ACC112 (cell line): ENCODE data around the gene CALML3.
A peak's percentile ranks its signal among the peaks of the same experiment; 100 is the strongest.

Experiments used
- H2AFZ ChIP-seq: fragments of 200-600 bp; sonication (generic); one replicate; pipeline ENCODE4 v1.6.0; 2017; ENCODE audit warnings: antibody characterized with exemption, low read length; ENCODE audit not compliant: unreplicated experiment
- H3K27ac ChIP-seq: fragments of 200-600 bp; sonication (generic); 2 replicates; pipeline ENCODE4 v1.5.1; 2014; ENCODE audit warnings: low read depth, mild to moderate bottlenecking, antibody characterized with exemption, low read length, moderate library complexity
- H3K27me3 ChIP-seq: fragments of 200-600 bp; sonication (generic); 2 replicates; pipeline ENCODE4 v1.6.1; 2014; ENCODE audit warnings: mild to moderate bottlenecking, antibody characterized with exemption, low read length, moderate library complexity, mixed read lengths; ENCODE audit not compliant: insufficient read depth
- H3K36me3 ChIP-seq: fragments of 200-600 bp; sonication (generic); 2 replicates; pipeline ENCODE4 v1.6.1; 2016; ENCODE audit warnings: mild to moderate bottlenecking, antibody characterized with exemption, low read length, moderate library complexity, mixed read lengths; ENCODE audit not compliant: insufficient read depth
- H3K4me1 ChIP-seq: fragments of 200-600 bp; sonication (generic); one replicate; pipeline ENCODE4 v1.6.1; 2016; ENCODE audit warnings: low read length, mixed read lengths; ENCODE audit not compliant: insufficient read depth, unreplicated experiment, control insufficient read depth
- H3K4me3 ChIP-seq: fragments of 200-600 bp; sonication (generic); 2 replicates; pipeline ENCODE4 v1.5.1; 2014; ENCODE audit warnings: mild to moderate bottlenecking, low read depth, low read length
- H3K79me2 ChIP-seq: fragments of 200-600 bp; sonication (generic); one replicate; pipeline ENCODE4 v1.6.0; 2016; ENCODE audit warnings: low read length; ENCODE audit not compliant: control insufficient read depth, unreplicated experiment, insufficient read depth

Gene CALML3

DNA sequence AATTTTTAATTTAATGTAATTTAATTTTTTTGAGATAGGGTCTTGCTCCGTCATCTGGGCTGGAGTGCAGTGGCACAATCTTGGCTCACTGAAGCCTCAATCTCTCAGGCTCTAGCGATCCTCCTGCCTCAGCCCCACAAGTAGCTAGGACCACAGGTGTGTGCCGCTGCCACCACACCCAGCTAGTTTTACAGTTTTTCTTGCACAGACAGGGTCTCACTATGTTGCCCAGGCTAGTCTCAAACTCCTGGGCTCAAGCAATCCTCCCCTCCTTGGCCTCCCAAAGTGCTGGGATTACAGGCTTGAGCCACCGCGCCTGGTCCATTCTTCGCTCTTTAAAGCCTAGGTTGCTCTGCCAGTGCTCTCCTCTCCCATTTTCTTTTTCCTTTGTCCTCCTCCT lies 12.9 kb downstream of the CALML3 start:
- Histone ChIP-seq H3K27ac (no peak overlapping the region), H3K36me3 (no peaks in the 10 kb centered on the region; the same call in 1 of the 2 replicates), H3K4me3 (no peak overlapping the region), H3K79me2 (no peaks in the 10 kb centered on the region), H2AFZ (no peak overlapping the region), H3K4me1 (peaks cover 6% of the 10 kb centered on the region), H3K27me3 (no peaks in the 10 kb centered on the region)

DNA sequence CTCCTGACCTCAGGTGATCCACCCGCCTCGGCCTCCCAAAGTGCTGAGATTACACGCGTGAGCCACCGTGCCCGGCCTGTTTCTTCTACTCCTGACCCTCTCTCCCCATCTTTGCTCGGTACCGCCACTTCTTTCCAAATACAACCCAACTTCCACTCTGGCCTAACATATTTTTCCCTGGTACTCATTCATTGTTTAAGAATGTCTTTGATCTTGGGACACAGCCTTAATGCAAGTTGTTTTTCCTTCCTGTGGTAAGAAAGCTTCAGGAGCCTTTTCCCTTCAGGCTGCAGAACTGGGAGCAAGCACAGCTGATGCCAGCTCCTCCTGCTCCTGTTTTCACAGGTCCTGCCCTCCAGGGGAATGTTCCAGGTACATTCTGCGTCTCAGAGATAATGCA lies 13.7 kb downstream of the CALML3 start:
- no peaks in the 10 kb centered on the region for H3K79me2 ChIP-seq
- H3K4me1 ChIP-seq, result peaks cover 6% of the 10 kb centered on the region
- H3K36me3 ChIP-seq, result no peaks in the 10 kb centered on the region; the same call in 1 of the 2 replicates
- H3K27ac ChIP-seq, result no peak overlapping the region
- no peaks in the 10 kb centered on the region for H3K27me3 ChIP-seq
- no peak overlapping the region for H2AFZ ChIP-seq
- no peak overlapping the region for H3K4me3 ChIP-seq

DNA sequence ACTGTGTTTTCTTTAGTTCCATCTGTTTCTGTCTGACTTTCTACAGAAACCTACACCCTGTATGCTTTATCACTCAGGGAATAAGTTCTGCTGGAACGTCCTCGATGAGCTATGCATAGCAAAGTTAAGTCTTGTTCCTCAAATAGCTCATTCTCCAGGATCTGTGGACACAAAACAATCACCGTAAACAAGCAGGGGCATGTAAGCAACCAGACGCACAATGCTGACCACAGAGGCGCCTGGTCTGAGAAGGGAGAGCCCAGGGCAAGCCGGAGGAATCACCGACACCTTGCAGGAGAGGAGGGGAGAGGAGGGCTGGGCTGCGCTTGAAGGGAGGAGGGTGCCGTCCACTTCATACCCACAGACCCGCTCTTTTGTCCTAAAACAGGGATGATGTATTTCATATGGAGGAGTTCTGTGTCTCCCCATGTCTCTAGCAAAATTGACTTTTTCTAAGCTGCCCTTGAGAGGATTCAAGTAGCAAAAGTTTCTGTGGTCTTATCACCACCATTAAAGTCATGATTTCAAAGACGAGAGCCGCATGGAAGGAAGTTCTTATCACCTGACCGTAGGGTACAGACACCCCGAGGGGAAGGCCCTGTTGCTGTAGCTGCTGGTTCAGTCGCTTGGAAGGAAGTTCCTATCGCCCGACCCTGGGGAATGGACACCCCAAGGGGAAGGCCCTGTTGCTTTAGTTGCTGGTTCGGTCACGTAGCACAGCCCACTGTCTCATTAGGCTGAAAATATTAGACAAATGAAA lies 14.3 kb downstream of the CALML3 start:
- Histone ChIP-seq H3K4me3 (no peak overlapping the region), H3K27ac (no peak overlapping the region), H3K36me3 (no peaks in the 10 kb centered on the region; the same call in 1 of the 2 replicates), H3K4me1 (peaks cover 6% of the 10 kb centered on the region), H3K27me3 (no peaks in the 10 kb centered on the region), H2AFZ (no peak overlapping the region), H3K79me2 (no peaks in the 10 kb centered on the region)

DNA sequence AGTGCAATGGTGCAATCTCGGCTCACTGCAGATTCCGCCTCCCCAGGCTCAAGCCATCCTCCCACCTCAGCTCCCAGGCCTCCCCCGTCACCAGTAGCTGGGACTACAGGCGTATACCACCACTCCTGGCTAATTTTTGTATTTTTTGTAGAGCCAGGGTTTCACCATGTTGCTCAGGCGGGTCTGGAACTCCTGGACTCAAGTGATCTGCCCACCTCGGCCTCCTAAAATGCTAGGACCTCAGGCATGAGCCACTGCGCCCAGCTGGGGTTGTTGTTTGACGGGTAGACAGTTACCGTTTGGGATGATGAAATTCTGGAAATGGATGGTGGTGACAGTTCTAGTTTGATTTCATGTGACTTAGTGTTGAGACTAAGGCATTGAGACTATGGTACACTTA lies 15.3 kb downstream of the CALML3 start:
- H2AFZ ChIP-seq, result no peak overlapping the region
- no peaks in the 10 kb centered on the region for H3K79me2 ChIP-seq
- H3K36me3 ChIP-seq, result no peaks in the 10 kb centered on the region; the same call in 1 of the 2 replicates
- H3K27ac ChIP-seq, result no peak overlapping the region
- no peaks in the 10 kb centered on the region for H3K27me3 ChIP-seq
- no peak overlapping the region for H3K4me3 ChIP-seq
- H3K4me1 ChIP-seq, result peaks cover 1% of the 10 kb centered on the region

DNA sequence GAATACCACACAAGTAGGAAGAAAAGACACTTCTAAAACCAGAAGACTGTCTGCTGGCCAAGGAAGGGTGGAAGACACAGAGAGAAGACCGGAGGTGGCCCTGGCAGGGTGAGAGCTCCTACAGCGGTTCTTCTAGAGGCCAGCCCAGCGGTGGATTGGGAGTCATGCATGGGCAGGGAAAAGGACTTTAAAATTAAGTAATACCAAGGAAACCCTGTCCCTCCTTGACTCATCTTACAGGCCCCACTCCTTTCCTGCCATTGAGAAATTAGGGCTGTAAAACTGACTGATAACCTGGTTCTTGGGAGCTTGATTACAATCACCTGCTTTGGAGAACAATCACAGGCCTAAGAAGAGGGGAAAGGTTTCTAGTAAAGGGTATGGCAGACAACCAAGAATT lies 16.1 kb downstream of the CALML3 start:
- H3K27me3 ChIP-seq, result no peaks in the 10 kb centered on the region
- no peak overlapping the region for H2AFZ ChIP-seq
- peaks cover 7% of the 10 kb centered on the region for H3K4me1 ChIP-seq
- no peaks in the 10 kb centered on the region for H3K79me2 ChIP-seq
- no peak overlapping the region for H3K4me3 ChIP-seq
- H3K36me3 ChIP-seq, result no peaks in the 10 kb centered on the region; the same call in 1 of the 2 replicates
- H3K27ac ChIP-seq, result no peak overlapping the region

DNA sequence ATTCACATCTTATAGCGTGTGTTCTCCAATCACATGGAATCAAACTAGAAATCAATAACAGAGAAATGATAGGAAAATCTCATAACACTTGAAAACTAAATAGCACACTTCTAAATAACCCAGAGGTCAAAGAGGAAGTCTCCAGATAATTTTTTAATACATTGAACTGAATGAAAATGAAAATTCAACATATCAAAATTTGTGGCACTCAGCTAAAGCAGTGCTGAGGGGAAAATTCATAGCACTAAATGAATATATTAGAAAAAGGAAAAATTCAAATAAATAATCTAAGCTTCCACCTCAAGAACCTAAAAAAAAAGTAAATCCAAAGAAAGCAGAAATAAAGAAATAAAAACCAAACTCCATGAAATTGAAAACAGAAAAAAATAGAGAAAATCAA lies 17.3 kb downstream of the CALML3 start:
- Histone ChIP-seq H3K4me1 (peaks cover 19% of the 10 kb centered on the region), H3K36me3 (no peaks in the 10 kb centered on the region; the same call in 1 of the 2 replicates), H3K4me3 (no peak overlapping the region), H3K27ac (no peak overlapping the region), H2AFZ (no peak overlapping the region), H3K27me3 (no peaks in the 10 kb centered on the region), H3K79me2 (no peaks in the 10 kb centered on the region)

DNA sequence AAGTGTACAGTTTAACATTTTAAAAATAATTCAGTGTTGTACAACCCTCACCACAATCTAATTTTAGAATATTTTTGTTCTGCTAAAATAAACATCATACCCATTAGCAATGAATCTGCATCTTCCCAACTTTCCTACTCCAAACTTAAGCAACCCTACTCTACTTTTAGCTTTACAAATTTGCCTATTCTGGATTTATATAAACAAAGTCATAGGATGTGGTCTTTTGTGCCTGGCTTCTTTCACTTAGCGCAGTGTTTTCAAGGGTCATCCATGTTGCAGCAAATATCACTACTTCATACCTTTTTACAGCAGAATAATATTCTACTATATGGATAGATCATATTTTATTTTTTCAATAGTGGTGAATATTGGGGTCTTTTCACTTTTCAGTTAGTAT lies 18.9 kb downstream of the CALML3 start:
- H3K27me3 ChIP-seq, result no peaks in the 10 kb centered on the region
- peaks cover 34% of the 10 kb centered on the region for H3K4me1 ChIP-seq
- H3K27ac ChIP-seq, result no peak overlapping the region
- H3K4me3 ChIP-seq, result no peak overlapping the region
- H3K36me3 ChIP-seq, result no peaks in the 10 kb centered on the region; the same call in 1 of the 2 replicates
- no peaks in the 10 kb centered on the region for H3K79me2 ChIP-seq
- no peak overlapping the region for H2AFZ ChIP-seq

DNA sequence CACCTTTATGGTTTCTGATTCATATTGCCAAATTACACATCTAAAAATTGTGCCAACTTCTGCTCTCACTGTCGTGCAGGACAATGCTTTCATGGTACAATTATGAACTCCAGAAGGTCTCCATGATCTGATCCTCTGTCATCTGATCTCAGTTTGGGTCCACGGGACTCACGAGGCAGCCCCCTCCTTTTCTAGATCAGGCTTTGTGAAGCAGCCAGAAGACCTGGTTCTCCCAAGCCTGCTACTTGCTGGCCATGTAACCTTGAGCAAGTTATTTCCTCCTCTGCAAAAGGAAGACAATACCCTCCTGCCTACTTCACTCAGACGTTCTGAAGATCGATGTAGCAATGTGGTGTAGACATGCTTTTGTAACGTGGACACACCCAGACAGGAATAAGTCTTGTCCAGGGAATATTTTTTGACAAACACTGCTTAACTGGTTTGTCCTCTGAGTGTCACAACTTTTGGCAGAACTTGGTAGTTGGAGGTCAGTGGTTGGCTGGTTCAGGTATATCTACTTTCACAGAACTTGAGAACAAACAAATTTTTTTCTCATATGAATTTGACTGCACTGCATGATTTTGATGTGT lies 19.6 kb downstream of the CALML3 start:
- H3K27ac ChIP-seq, result no peak overlapping the region
- H3K36me3 ChIP-seq, result no peaks in the 10 kb centered on the region; the same call in 1 of the 2 replicates
- H3K4me1 ChIP-seq, result peaks cover 41% of the 10 kb centered on the region
- H3K4me3 ChIP-seq, result no peak overlapping the region
- no peaks in the 10 kb centered on the region for H3K79me2 ChIP-seq
- no peaks in the 10 kb centered on the region for H3K27me3 ChIP-seq
- no peak overlapping the region for H2AFZ ChIP-seq

DNA sequence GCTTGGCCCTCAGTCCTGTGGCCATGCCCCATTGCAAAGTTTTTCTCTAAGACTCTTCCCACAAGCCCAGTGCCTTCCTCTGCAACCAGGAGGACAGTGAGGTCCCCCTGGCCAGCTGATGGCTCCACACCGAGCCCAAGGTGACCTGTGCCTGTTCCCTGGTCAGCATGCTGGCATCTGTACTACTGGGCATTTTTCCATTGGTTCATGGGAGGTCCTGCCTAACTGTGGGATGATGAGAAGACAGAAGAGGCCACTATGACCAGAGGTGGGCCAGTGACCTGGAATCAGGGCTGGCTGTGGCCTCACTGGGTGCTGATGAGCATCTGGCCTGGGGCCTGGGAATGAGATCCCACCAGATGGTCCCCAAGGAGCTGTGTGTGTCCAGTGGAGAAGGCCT lies 20.2 kb downstream of the CALML3 start:
- H3K27ac ChIP-seq, result no peak overlapping the region
- H3K36me3 ChIP-seq, result no peaks in the 10 kb centered on the region; the same call in 1 of the 2 replicates
- H3K4me3 ChIP-seq, result no peak overlapping the region
- H2AFZ ChIP-seq, result no peak overlapping the region
- H3K27me3 ChIP-seq, result no peaks in the 10 kb centered on the region
- no peaks in the 10 kb centered on the region for H3K79me2 ChIP-seq
- H3K4me1 ChIP-seq, result peaks cover 44% of the 10 kb centered on the region

DNA sequence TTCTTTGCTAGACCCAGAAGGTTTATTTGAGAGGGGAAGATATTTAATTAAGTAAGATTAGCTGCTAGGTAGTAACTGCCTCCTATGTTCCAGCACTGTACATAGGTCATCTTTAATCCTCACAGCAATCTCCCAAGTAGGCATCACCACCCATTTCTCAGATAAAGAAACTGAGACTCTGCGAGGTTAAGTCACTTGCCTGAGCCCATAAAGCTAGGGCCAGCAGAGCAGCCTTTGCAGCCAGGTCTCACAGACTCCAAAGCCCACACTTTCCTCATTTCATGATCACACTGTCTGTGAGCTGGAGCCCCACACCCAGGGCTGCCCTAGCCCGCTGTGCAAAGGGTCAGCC lies 20.6 kb downstream of the CALML3 start:
- H3K4me1 ChIP-seq, result peaks cover 44% of the 10 kb centered on the region

More for the DNA sequence above, 20.6 kb downstream of the CALML3 start:
- no peaks in the 10 kb centered on the region for H3K79me2 ChIP-seq
- H3K36me3 ChIP-seq, result no peaks in the 10 kb centered on the region; the same call in 1 of the 2 replicates
- H3K4me3 ChIP-seq, result no peak overlapping the region
- H3K27ac ChIP-seq, result peak overlapping the region; percentile 46; the same call in 1 of the 2 replicates
- no peaks in the 10 kb centered on the region for H3K27me3 ChIP-seq
- H2AFZ ChIP-seq, result no peak overlapping the region
